HepG2 (cell line): ENCODE data around the gene SLC45A1. TPM values are rescaled to one million over a fixed set of nuclear protein-coding genes. Genes with fewer than 3 reads are reported as not detected.

Experiments used
- DMAP1 ChIP-seq: IDR thresholded peaks from 2 replicates; pipeline ENCODE4 v1.6.1; 2016
- KLF6 ChIP-seq: IDR thresholded peaks from 2 replicates; pipeline ENCODE4 v1.8.0; 2016; ENCODE audit warnings: missing biosample characterization, missing genetic modification reagents
- MAZ ChIP-seq, 2 experiments: sonication (generic) in 1 of 2; formaldehyde crosslinking in 1 of 2; IDR thresholded peaks; 2 replicates each; pipeline versions ENCODE4 v1.5.0 to v1.6.1; 2012 to 2020; ENCODE audit warnings: low read depth in 2 of 2, mild to moderate bottlenecking in 2 of 2, borderline replicate concordance in 1 of 2, improper control_type of control experiment in 1 of 2, low read length in 1 of 2, missing genetic modification reagents in 1 of 2, moderate library complexity in 1 of 2
- NONO ChIP-seq, 2 experiments: fragments of 450-650 bp in 1 of 2; sonication (generic) in 1 of 2; formaldehyde crosslinking in 1 of 2; IDR thresholded peaks in 1 of 2; conservative IDR thresholded peaks in 1 of 2; 2 replicates each; pipeline versions ENCODE4 v1.6.1 to v1.8.0; 2017 to 2022; ENCODE audit warnings: mild to moderate bottlenecking in 1 of 2, missing genetic modification reagents in 1 of 2, moderate library complexity in 1 of 2
- NR2F6 ChIP-seq, 2 experiments: IDR thresholded peaks; 2 replicates each; pipeline ENCODE4 v1.6.1; 2016; ENCODE audit warnings: antibody characterized with exemption in 1 of 2, mild to moderate bottlenecking in 1 of 2
- PPARG ChIP-seq: conservative IDR thresholded peaks from 2 replicates; pipeline ENCODE4 v1.6.1; 2016; ENCODE audit warnings: missing biosample characterization, missing genetic modification reagents
- SMARCE1 ChIP-seq: fragments of 450-650 bp; IDR thresholded peaks from 2 replicates; pipeline ENCODE4 v1.6.1; 2017; ENCODE audit warnings: borderline replicate concordance
- SP4 ChIP-seq: sonication (generic); formaldehyde crosslinking; IDR thresholded peaks from 2 replicates; pipeline ENCODE4 v1.8.1; 2023; ENCODE audit warnings: mild to moderate bottlenecking, missing genetic modification reagents
- ZFX ChIP-seq: sonication (generic); formaldehyde crosslinking; IDR thresholded peaks from 2 replicates; pipeline ENCODE4 v1.4.0; 2020; ENCODE audit warnings: mild to moderate bottlenecking, low read depth, missing genetic modification reagents, moderate library complexity
- ZNF543 ChIP-seq: sonication (generic); formaldehyde crosslinking; IDR thresholded peaks from 2 replicates; pipeline ENCODE4 v1.4.0; 2020; ENCODE audit warnings: mild to moderate bottlenecking, missing genetic modification reagents
- ZSCAN21 ChIP-seq: sonication (generic); formaldehyde crosslinking; IDR thresholded peaks from 2 replicates; pipeline ENCODE4 v1.8.0; 2022; ENCODE audit warnings: mild to moderate bottlenecking, missing genetic modification reagents, moderate library complexity, borderline replicate concordance
- polyA plus RNA-seq, 8 experiments: library from polyadenylated mRNA; depleted of rRNA in 3 of 8; stranded (reverse) in 7 of 8; unstranded in 1 of 8; fragments of >200 nt; fragmentation: Illumina TruSeq in 4 of 8; extraction: Trizol in 4 of 8; gene quantifications; 2 replicates each; pipeline versions ENCODE4 v1.2.1 to v1.2.3, GENCODE V29; 2011 to 2016; ENCODE audit warnings: low read depth in 4 of 8, missing spikeins in 1 of 8, mixed read lengths in 1 of 8; ENCODE audit not compliant: insufficient read depth in 1 of 8
- total RNA-seq, 5 experiments: library from RNA; depleted of rRNA; stranded (reverse); fragments of >200 nt; fragmentation: Illumina TruSeq; extraction: Trizol; gene quantifications; 2 replicates each; pipeline ENCODE4 v1.2.3, GENCODE V29; 2016; ENCODE audit warnings: low read depth in 1 of 5
- TF ChIP-seq, protein P1 (sequence below): sonication (generic); formaldehyde crosslinking; IDR thresholded peaks from 2 replicates; pipeline ENCODE4 v1.8.0; 2023; ENCODE audit warnings: mild to moderate bottlenecking, missing genetic modification reagents
- TF ChIP-seq, protein P2 (sequence below): sonication (generic); formaldehyde crosslinking; IDR thresholded peaks from 2 replicates; pipeline ENCODE4 v1.4.0; 2020; ENCODE audit warnings: missing genetic modification reagents
- TF ChIP-seq, protein P3 (sequence below): sonication (generic); formaldehyde crosslinking; IDR thresholded peaks from 2 replicates; pipeline ENCODE4 v1.4.0; 2020; ENCODE audit warnings: missing genetic modification reagents
- TF ChIP-seq, protein P4 (sequence below): sonication (generic); formaldehyde crosslinking; IDR thresholded peaks from 2 replicates; pipeline ENCODE4 v1.8.1; 2023; ENCODE audit warnings: mild to moderate bottlenecking, missing genetic modification reagents

Gene SLC45A1
- total and polyA plus RNA-seq, 2 of the 13 experiments (the other 11 are each of a cell fraction or from before 2014, with no cell fraction given): not detected

DNA sequence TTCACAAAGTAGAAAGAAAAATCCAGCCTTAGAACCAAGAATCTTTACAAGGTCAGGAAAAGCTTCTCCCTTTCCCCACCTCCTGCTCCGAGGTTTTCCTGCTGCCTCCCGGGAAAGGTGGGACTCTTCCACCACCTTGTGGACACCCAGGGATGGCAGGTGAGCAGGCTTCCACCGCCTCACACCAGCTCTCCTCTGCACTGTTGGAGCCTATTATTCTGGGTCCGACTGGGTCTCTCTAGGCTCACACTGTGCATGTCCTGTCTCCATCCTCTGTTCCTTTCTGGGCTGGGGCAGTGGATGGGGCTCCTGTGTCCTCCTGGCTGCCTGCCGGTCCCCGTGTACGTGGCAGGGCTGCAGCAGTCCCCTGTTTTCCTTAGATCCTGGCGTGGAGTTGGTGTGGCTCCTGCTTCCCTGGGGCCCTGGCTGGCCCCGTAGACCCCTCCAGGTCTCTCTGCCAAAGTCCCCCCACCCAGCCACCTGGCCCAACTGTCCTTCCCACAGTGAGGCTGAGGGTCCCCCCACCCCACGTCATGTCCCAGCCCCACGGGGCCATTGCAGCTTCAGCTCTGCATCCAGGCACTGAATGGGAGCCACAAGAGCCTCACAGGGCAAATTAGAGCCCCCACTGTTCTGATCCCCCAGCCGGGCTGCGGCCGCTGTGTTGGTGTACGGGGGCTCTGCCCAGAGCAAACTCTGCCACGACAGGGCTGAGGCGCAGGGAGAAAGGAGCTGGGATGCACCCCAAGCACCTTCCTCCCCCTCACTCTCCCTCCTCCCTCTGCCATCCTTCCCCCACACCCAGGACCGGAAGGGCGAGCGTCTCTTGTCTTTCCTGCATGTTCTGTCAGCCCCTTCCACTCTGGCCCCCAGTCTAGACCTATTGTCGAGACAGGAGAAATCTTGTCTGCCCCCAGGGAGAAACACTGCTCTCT is 3.3 kb upstream of the SLC45A1 start (continued):
- TF ChIP-seq ZFX (CRISPR knock-in tag): peak; percentile 37; the same call in 1 of the 2 replicates
- TF ChIP-seq SMARCE1: no peak
- TF ChIP-seq, protein P1, sequence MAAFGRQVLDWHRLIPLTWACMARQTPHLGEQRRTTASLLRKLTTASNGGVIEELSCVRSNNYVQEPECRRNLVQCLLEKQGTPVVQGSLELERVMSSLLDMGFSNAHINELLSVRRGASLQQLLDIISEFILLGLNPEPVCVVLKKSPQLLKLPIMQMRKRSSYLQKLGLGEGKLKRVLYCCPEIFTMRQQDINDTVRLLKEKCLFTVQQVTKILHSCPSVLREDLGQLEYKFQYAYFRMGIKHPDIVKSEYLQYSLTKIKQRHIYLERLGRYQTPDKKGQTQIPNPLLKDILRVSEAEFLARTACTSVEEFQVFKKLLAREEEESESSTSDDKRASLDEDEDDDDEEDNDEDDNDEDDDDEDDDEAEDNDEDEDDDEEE: no peak
- TF ChIP-seq, protein P2, sequence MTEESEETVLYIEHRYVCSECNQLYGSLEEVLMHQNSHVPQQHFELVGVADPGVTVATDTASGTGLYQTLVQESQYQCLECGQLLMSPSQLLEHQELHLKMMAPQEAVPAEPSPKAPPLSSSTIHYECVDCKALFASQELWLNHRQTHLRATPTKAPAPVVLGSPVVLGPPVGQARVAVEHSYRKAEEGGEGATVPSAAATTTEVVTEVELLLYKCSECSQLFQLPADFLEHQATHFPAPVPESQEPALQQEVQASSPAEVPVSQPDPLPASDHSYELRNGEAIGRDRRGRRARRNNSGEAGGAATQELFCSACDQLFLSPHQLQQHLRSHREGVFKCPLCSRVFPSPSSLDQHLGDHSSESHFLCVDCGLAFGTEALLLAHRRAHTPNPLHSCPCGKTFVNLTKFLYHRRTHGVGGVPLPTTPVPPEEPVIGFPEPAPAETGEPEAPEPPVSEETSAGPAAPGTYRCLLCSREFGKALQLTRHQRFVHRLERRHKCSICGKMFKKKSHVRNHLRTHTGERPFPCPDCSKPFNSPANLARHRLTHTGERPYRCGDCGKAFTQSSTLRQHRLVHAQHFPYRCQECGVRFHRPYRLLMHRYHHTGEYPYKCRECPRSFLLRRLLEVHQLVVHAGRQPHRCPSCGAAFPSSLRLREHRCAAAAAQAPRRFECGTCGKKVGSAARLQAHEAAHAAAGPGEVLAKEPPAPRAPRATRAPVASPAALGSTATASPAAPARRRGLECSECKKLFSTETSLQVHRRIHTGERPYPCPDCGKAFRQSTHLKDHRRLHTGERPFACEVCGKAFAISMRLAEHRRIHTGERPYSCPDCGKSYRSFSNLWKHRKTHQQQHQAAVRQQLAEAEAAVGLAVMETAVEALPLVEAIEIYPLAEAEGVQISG (CRISPR knock-in tag): peak; percentile 67
- no peak for TF ChIP-seq SP4
- TF ChIP-seq NR2F6 (IDR thresholded peaks at IDR 0.05): no peak
- TF ChIP-seq NR2F6 (CRISPR knock-in tag; IDR thresholded peaks at IDR 0.05): peak; percentile 49; the same call in 1 of the 2 replicates
- TF ChIP-seq, protein P3, sequence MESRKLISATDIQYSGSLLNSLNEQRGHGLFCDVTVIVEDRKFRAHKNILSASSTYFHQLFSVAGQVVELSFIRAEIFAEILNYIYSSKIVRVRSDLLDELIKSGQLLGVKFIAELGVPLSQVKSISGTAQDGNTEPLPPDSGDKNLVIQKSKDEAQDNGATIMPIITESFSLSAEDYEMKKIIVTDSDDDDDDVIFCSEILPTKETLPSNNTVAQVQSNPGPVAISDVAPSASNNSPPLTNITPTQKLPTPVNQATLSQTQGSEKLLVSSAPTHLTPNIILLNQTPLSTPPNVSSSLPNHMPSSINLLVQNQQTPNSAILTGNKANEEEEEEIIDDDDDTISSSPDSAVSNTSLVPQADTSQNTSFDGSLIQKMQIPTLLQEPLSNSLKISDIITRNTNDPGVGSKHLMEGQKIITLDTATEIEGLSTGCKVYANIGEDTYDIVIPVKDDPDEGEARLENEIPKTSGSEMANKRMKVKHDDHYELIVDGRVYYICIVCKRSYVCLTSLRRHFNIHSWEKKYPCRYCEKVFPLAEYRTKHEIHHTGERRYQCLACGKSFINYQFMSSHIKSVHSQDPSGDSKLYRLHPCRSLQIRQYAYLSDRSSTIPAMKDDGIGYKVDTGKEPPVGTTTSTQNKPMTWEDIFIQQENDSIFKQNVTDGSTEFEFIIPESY (CRISPR knock-in tag): peak; percentile 65
- TF ChIP-seq ZNF543: no peak
- TF ChIP-seq PPARG (CRISPR knock-in tag): peak; percentile 42; the same call in 1 of the 2 replicates
- TF ChIP-seq, protein P4, sequence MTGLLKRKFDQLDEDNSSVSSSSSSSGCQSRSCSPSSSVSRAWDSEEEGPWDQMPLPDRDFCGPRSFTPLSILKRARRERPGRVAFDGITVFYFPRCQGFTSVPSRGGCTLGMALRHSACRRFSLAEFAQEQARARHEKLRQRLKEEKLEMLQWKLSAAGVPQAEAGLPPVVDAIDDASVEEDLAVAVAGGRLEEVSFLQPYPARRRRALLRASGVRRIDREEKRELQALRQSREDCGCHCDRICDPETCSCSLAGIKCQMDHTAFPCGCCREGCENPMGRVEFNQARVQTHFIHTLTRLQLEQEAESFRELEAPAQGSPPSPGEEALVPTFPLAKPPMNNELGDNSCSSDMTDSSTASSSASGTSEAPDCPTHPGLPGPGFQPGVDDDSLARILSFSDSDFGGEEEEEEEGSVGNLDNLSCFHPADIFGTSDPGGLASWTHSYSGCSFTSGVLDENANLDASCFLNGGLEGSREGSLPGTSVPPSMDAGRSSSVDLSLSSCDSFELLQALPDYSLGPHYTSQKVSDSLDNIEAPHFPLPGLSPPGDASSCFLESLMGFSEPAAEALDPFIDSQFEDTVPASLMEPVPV (CRISPR knock-in tag): no peak
- TF ChIP-seq DMAP1 (CRISPR knock-in tag): no peak
- peak; percentile 69; the same call in 1 of the 2 replicates for TF ChIP-seq KLF6 (CRISPR knock-in tag)
- TF ChIP-seq ZSCAN21 (CRISPR knock-in tag): peak; percentile 40; the same call in 1 of the 2 replicates
- TF ChIP-seq MAZ (IDR thresholded peaks at IDR 0.05; ENCODE audit: borderline replicate concordance, low read depth, low read length): no peak
- TF ChIP-seq MAZ (CRISPR knock-in tag; IDR thresholded peaks at IDR 0.05; ENCODE audit: low read depth): no peak
- no peak for TF ChIP-seq NONO (IDR thresholded peaks at IDR 0.05)
- peak; percentile 1; the same call in 1 of the 2 replicates for TF ChIP-seq NONO (CRISPR knock-in tag; conservative IDR thresholded peaks at IDR 0.05)
